Measurements from ENCODE around the gene WHAMM.
"Not testable (repeated sequence)": the region's sequence is repeated elsewhere in the genome, so short reads cannot be mapped to it uniquely, and the experiment has no call there.

Gene WHAMM

DNA sequence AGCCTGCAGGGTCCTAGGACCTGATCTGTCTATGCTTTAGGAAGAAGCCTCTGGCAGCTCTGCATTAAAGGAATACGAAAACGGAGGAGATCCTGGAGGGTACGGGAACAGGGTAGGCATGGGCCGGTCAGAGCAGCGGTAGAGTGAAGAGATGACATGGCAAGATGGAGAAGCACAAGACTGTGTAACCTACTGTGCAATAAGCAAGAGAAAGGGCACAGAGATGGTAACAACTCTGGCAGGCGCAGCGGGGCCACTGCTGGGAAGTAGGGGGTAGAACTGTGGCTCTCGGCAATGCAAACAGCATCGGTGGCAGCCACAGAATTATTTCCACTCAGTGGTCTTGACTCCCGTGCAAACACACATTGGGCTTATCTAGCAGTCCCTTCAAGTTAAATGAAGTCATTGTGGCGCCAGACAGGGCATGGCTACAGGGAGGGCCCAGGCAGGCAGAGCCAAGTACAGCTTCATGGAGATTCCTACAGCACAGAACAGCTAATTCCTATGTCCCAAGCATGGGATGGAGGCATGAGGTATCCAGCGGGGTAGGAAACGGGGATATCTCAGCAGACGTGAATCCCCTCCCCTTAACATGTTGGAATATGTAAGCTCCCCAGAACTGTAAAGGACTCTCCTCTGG, 28.8 kb downstream of the WHAMM start:
- no peak for DNase-seq (ENCODE audit: low read depth)

DNA sequence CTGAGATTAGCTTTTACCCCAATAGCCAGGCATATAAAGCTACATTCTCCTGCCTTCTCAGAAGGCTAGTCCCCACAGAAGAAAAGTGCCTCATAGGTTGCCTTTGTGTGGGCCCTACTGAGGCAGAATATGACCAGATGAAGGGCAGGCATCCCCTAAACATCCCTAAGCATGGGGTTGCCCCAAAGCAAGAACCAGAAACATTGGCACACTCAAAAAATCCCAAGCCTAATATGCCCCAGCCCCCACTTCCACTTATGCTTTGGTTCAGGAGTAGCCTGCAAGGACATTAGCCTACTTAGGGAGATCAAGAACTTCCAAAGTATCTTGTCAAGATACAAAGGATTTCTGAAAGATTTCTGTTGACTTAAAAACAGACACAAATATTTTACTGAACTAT, 29.7 kb downstream of the WHAMM start:
- DNase-seq (ENCODE audit: low read depth): no peak

DNA sequence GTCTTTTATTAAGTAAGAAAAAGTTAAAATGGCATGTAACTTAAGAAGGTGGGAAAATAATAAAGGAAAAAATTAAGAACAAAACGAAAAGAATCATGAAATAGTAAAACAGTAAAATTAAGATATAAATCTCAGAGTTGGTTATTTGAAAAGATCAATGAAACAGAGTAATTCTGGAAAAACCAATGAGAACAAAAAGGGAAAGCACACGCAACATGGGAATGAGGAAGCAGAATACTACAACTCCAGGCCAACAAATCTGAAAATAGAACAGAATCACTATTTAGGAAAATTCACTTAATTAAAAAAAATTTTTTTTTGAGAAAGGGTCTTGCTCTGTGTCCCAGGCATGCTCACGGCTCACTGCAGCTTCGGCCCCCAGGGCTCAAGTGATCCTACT, 30.7 kb downstream of the WHAMM start:
- no peak for DNase-seq (ENCODE audit: low read depth)

DNA sequence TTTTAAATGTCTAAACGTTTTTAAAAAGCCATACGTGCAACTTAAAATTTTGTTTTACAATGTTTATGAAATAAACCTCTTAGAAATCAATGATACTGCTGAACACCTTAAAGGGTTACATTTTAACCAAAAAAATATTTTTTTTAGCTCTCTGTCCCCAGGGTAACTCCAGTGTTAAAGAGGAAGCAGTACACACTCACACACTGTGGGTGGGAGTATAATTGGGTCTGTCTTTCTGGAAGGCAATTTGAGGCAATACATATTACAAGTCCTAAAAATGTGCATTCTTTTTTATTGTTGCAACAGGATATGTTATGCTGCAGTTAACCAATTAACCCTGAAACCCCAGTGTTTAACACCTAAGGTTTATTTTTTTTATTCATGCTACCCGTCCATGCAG, 34.1 kb downstream of the WHAMM start:
- no peak for DNase-seq (ENCODE audit: low read depth)

DNA sequence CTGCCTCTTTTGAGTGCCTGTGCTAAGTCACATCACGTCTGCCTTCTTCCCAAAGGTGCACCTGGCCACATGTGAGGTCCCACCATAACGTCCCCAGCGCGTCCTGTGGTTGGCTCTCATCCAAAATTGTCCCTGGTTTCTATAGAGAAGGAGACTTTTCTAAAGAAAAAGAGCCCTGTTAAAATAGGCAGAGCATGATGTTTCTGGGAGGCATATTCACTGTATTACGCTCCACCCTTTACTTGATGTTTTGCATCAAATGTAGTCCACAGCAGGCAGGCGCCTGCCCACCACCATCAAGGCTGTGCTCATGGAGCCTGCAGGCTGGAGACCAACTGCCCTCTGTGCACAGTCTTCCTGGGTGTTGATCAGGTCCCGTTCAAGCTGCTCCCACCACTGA, 36.3 kb downstream of the WHAMM start:
- no peak for DNase-seq (ENCODE audit: low read depth)

DNA sequence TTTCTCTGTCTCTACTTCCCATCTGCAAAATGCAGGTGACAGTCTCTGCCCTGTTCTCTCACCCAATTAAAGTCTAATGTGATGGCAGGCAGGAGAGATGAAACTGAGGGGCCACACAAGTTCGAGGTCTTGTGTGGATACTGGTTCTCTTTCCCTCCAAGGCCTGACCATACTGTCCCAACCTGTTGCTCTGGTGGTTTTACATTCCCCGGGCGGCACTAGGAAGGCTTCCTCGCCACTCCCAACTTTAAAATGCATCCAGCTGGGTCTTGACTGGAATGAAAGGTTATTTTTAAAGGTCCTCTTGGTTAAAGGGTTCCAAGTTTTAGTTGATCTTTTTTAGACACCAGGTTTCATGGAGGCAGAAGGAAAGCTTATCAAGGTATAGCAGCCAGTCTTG, 37.2 kb downstream of the WHAMM start:
- DNase-seq (ENCODE audit: low read depth): no peak

DNA sequence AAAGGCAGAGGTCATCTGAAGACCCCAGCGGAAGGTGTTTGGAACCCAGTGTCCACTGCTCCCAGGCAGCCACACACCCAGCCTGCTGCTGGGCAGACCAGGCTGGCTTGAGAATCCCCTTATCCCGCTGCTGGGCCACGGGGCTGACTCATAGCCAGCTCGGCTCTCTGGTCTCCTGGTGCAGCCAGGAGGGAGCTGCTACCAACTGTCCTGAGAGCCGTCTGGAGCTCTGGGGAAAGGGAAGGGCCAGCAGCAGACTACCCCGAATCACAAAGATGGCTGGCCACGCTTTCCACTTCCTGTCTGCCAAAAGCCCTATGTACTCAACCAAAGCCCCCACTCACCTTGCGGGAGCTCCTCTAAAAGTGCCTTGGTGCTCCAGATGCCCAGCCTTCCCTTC, 38.3 kb downstream of the WHAMM start:
- DNase-seq (ENCODE audit: low read depth): no peak

DNA sequence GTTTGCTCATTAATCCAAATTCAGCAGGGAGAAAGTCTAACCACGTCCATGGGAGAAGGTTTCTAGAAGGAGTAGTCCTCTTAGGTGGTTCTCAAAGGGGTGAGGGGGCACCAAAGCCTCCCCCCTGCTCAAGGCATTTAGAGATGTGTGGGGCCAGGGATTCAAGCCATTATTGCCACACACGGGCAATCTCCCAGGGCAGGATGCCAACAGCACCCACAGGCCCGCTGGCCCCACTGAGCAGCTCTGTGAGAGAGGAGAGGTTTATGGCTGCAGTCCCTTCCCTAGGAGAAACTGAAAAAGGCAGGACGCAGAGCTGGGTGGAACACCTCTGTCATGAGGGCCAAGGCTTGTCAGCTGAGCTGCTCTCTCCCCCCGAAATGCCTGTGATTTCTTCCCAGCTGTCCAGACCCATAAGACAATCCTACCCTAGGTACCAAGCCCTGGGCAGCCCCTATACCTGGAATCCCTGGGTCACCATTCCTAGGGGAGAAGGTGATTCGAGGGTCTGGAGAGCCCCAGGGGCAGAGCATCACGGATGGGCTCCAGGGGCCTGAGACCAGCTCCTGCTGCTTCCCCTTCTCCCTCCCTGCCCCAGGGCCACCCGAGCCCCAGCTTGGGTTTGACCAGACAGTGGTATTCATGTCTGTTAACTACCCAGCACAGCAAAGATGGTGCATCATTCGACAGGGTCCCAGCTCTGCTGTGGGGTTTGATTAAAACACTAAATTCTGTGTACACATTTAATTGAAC, 39.0 kb downstream of the WHAMM start:
- DNase-seq (ENCODE audit: low read depth): no peak

DNA sequence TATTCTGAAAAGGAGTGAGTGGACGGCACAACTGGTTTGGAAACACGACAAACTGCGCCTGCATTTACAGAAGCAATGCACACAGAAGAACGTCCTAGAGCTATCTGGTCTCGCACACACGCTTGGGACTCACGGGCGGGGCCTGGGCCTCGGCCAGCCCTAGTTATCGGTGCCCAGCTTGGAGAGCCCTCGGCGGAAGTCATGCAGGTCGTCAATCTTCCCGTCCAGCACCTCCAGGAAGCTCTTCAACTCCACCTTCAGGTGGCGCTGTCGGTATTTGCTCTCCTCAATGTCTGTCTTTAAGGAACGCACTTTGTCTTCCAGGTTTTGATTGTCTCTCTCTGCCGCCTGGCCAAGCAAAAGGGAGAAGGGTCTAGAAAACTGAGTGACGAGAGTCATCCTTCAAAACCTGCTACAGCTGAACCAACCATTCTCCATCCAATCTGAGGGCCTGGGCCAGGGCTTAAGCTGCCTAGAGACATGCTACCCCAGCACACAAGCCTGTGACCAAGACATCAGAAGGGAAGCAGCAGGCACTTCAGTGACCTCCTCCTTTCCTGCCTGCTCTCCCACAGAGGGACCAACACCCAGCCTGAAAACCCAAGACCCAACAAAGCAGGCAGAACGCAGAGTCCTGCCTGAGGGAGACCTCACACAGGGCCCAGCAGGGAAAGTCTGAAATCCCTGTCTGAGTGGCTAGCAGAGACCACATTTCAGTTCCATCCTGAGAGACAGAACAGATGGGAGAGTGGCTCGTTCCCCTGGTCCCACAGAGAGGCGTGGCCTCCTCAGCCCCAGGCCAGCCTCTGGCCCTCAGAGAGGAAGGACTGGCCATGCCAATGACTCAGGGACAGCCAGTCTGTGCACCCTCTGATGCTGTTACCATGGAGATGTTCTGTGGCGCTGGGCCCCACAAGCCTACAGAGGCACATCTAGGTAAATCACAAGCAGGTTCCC, 40.4 kb downstream of the WHAMM start:
- DNase-seq (ENCODE audit: low read depth): no peak

DNA sequence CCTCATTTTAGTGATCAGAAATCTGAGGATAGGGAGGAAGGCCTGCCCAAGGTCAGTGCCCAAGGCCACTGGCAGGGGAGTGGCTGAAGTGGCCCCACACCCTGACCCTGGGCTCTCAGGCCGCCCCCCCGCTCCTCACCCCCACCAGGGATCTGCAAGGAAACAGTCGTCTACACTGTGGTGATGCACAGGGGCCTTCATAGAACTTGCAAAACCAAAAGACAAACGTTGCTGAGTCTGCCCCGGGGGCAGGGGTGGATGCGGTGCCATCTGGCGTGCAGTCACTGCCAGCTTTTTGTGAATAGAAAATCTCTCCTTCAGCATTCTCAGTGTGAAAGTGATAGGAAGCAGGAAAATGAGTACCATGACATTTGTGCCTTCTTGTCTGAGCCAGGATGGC, 41.3 kb downstream of the WHAMM start:
- DNase-seq (ENCODE audit: low read depth): no peak

DNA sequence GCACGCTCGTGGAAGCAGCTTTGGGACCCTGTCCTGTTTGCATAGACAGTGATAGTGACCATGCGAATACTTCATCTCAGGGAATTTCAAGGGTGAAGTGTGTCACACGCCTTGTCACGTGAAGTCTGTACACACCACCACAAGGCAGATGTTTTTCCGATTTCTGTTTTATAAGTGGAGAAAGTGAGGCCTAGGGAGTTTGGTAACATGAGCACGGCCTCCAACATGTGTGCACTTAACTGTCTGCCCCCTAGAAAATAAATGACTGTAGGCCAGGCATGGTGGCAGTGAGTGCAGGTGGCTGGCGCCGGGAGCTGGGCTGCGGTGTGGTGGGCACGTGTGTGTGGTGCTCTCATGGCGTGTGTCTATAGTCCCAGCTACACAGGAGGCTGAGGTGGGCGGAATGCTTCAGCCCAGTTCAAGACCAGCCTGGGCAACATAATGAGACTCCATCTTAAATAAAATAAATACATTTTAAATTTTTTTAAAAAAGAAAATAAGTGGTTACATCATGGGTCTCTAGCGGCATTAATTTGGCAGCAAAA, 42.0 kb downstream of the WHAMM start:
- DNase-seq (ENCODE audit: low read depth): no peak

DNA sequence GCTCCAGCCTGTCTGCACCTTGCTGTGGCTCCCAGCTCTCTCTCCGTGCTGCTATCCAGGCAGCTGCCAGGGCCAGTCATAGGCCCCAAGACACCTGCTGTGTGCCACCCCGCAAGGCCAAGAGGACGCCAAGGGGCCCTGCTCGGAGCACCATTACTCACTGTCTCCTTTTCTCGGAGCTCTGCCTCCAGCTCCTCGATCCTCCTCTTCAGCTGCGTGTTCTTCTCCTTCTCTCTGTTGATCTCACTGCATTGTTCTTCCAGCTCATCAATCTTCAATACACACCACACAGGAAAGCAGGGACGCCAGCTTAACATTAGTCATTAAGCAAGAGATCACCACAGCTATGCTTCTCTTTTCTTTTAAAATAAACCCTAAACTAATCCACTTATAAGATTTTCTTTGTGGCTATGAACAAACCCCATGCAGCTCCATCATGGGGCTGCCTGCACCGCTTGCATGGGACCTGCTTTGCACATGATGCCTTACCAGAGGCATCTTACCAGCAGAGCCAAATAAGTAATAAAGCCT, 42.6 kb downstream of the WHAMM start:
- DNase-seq (ENCODE audit: low read depth): no peak

DNA sequence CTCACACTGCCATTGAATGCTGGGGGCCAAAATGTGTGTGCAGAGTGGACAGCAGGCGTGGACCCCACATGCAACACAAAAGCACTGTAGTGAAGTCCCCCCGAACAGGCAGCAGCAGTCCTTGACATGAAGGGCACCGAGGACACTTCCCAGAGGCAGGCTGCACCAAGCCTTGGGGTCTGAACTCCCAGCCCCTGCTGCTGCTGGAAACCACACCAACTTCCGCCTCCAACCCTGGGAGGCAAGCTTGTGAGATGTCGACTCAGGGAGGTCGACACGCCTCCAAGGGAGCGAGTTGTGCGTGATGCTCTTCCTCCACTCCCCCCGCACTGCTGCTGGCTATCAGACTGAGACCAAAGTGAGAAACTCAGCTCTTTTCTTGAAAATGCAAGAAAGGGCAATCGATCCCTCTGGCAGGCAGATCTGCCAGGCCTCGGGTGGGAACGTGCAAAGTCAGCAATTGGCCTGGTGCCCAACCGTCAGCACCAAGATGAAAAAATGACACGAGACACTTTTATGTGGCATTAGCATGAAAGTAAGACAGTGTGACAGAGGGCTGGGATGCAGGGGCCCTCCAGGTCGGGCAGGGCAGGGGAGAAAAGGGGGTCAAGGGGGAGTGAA, 43.6 kb downstream of the WHAMM start:
- no peak for DNase-seq (ENCODE audit: low read depth)

DNA sequence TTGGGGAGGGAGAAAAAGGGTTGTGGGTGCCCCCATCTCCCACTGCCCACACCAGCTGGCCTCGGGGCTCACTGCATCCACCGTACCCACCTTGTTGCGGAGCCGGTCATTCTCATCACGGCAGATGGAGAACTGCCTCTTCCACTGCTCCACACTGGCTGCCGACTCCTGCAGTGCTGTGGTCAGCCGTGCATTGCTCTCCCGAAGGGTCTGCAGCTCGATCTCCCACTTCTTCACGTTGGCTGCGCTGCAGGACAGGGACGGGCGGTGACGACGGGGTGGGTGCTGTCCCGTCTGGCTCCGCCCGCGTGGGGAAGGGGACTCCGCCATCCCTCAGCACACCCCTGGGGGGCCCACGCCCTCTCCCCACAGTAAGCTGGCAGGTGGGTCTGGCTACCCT, 45.1 kb downstream of the WHAMM start:
- no peak for DNase-seq (ENCODE audit: low read depth)

DNA sequence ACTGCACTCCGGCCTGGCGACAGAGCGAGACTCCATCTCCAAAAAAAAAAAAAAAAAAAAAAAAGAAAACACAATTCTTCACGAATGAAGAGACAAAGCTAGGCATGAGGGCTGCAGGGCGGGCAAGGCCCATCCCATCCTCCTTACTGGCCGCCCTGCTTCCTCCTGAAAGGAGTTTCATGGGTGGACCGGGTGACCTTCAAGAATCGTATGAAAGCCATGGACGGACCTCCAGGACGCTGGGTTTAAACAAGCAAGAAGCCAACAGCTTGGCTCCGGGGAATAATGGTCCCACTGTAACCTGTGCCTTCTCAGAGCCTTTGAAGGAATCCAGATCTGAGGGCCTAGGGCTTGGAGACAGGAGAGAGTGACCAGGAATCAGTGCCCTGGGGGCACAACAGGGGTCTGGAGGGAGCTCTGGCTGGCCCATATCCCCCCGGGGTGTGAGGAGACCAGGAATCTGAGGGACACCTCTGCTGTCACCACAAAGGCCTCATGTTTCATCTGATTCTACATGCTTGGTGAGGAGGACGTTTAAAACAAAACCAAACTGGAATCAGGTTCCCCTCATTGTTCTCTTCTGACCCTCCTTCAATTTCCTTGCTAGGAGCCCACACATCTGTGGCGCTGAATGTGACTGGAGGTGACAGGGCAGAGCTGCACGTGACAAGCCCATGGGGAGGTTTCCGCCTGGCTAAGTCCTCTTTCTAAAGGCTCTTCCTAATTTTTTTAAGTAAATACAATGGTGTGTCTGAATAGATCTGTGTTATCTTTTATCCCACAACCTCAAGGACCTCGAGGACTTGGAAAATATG, 46.1 kb downstream of the WHAMM start:
- no peak for DNase-seq (ENCODE audit: low read depth)

DNA sequence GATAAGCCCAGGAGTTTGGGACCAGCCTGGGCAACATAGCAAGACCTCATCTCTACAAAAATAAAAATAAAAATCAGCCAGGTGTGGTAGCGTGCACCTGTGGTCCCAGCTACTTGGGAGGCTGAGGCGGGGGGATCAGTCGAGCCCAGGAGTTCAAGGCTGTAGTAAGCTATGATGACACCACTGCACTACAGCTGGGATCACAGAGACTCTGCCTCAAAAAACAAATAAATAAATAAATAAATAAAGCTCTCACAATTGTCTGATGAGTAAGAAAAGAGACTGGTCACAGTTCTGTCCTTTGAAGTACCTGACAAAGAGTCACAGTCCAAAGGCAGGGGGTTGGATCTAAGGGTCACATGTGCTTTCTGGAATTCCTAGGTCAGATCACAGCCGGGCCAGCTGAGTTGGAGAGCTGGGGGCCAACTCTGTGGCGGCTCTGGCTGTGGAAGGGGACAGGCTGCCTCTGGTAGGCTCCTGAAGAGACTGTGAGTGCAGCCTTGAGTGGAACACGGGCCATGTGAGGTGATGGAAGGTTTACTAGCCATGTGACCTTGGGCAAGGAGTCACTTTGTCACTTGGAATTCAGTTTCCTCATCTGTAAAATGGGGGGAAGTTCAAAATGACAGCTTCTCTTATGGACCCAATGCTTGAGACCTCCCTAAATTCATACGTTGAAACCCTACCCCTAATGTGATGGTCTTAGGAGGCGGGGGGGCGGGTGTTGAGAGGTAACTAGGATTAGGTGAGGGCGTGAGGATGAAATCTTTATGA, 47.2 kb downstream of the WHAMM start:
- no peak for DNase-seq (ENCODE audit: low read depth)

DNA sequence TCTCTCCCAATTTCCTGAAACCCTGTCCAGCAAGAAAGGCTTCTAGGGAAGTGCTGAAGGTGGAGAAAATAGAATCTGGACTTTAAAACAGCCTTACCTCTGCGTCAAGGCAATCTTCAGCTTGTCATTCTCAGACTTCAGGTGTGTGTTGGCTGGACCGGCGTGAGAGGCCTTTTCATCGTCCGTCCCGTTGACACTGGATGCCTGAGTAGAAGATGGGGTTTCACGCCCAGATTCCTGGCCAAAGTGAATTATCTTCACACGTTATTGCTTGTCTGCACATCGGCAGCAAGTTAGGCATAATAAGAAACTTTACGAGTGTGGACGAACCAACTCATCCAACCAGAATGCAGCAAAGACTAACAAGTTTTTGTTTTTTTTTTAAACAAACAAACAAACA, 49.5 kb downstream of the WHAMM start:
- no peak for DNase-seq (ENCODE audit: low read depth)

DNA sequence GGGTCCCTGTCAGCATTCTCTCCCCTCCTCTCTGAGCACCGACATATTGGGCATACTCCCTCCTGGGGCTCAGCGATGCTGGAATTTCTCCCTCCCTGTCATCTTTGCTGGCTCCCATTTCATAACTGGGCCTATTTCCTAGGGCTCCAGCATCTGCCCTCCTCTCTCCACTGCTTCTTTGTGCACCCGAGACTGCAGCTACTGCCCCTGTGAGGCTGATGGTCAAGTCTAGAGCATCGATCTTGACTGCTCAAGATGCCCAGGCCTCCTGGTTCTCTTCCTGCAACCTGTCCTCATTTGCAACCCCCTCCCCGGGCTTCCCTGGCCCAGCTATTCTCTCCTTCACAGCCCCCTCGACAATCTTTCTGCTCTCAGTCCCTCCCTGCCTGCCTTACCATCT, 53.5 kb downstream of the WHAMM start:
- no peak for DNase-seq (ENCODE audit: low read depth)

DNA sequence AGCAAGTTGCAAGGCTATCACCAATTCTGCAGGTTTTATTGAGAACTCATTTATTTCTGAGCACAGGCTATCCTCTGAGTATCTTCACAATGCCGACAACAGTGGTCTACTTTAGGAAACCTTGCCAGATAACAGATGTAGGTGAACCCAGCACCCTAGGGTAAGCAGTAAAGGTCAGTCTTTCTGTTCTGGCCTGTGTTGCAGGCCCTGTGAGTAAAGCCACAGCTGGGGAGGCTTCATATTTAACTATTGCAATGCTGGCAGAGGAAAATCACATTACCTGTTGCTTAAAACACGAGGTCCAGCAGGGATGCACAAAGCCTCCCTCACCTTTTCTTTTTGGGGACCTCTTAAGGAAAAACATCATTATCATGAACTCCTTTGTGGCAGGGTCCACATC, 55.5 kb downstream of the WHAMM start:
- no peak for DNase-seq (ENCODE audit: low read depth)

DNA sequence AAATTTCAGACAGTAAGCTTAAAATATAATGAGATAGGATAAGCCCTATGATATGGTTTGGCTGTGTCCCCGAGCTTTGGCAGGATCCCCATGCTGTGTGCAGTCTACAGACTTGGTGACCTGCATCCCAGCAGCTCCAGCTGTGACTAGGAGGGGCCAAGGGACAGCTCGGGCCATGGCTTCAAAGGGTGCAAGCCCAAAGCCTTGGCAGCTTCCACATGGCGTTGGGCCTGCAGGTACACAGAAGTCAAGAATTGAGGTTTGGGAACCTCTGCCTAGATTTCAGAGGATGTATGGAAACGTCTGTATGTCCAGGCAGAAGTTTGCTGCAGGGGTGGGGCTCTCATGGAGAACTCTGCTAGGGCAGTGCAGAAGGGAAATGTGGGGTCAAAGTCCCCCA, 56.2 kb downstream of the WHAMM start:
- not testable (repeated sequence) for DNase-seq (ENCODE audit: low read depth)

Data from HS-5 (cell line).